Epithelial cell of umbilical artery (primary cell): Measurements from ENCODE around the gene CCNB1. TPM values are rescaled to one million over a fixed set of nuclear protein-coding genes. Genes with fewer than 3 reads are reported as not detected.

Source experiments
- total RNA-seq: library from RNA; depleted of rRNA; stranded (reverse); fragments of >200 nt; gene quantifications from 2 replicates; pipeline ENCODE4 v1.2.3, GENCODE V29; 2014

CCNB1 gene
- 232 and 364 TPM in 2 replicates for total RNA-seq

DNA sequence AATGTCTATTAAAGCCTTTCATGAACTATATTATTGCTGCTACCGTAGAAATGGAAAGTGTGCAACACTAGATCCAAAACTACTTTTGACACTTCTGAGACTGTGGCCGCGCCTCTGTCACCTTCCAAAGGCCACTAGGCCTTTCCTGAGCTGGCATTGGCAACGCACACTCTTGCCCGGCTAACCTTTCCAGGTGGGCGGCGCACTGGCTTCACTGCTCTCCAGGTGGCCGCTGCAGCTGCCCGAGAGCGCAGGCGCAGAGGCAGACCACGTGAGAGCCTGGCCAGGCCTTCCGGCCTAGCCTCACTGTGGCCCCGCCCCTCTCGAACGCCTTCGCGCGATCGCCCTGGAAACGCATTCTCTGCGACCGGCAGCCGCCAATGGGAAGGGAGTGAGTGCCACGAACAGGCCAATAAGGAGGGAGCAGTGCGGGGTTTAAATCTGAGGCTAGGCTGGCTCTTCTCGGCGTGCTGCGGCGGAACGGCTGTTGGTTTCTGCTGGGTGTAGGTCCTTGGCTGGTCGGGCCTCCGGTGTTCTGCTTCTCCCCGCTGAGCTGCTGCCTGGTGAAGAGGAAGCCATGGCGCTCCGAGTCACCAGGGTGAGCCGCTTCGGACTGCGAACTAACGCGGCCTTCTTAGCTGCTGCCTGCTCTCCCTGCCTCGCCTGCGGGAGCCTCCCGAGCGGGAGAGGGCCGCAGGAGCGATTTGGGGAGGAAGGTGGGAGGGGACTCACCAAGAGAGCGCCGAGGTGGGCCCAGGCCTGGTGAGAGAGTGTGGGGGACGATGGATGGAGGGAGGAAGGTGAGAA lies at the start of gene CCNB1:
Gene CCNB1, plus strand, starts transcription at position 465 of the 807 bp plus-strand sequence. Its CDS starts 113 bp downstream, at position 578.

GRCh38 chr5:69189162-69190086 lies 22.5 kb downstream of the CCNB1 start, which contains the start of gene CENPH:
Gene CENPH, plus strand, starts transcription at chr5:69189583. Its CDS starts 52 bp downstream, at chr5:69189635.

Other genes with a start within 250 kb of the CCNB1 start
- gene SLC30A5, start 73.1 kb upstream of the CCNB1 start, total RNA-seq = 49.7 and 58.4 TPM in 2 replicates
- gene CENPH, start 22.4 kb downstream of the CCNB1 start, total RNA-seq = 11.6 and 17.9 TPM in 2 replicates
- gene CDK7, start 67.7 kb downstream of the CCNB1 start, total RNA-seq = 64.3 and 65.3 TPM in 2 replicates
- gene CCDC125, start 165.7 kb downstream of the CCNB1 start, total RNA-seq = 3.9 and 5.8 TPM in 2 replicates
- gene AK6, start 202.4 kb downstream of the CCNB1 start, total RNA-seq = 31.6 and 33.1 TPM in 2 replicates
- gene TAF9, start 202.4 kb downstream of the CCNB1 start, total RNA-seq = 80.9 and 127 TPM in 2 replicates
- gene RAD17, start 202.7 kb downstream of the CCNB1 start, total RNA-seq = 13.0 and 17.6 TPM in 2 replicates
- 2.9 and 4.0 TPM in 2 replicates for gene MARVELD2, start 248.0 kb downstream of the CCNB1 start, total RNA-seq